ENCODE data around the gene ZPR1. TPM values are rescaled to one million over a fixed set of nuclear protein-coding genes. Genes with fewer than 3 reads are reported as not detected.

ZPR1 gene
- polyA plus RNA-seq, 4 donors = 54.4 to 62.7 (median 59.1) TPM

GRCh38 chr11:116792869-116793771 is 5.3 kb upstream of the ZPR1 start:
- DNase-seq (ENCODE audit: low read depth in 4 of 4, low spot score in 3 of 4) = no peak

- no peak for DNase-seq (ENCODE audit: low read depth in 4 of 4, low spot score in 3 of 4)
Observed at GRCh38 chr11:116792144-116792868, 4.5 kb upstream of the ZPR1 start.

GRCh38 chr11:116791813-116792143 is 4.0 kb upstream of the ZPR1 start, which contains the start of gene APOA5:
Gene APOA5 (minus strand): TSS chr11:116791879. CDS start chr11:116791860, 19 bp downstream.
- DNase-seq (ENCODE audit: low read depth in 4 of 4, low spot score in 3 of 4) = no peak

DNA sequence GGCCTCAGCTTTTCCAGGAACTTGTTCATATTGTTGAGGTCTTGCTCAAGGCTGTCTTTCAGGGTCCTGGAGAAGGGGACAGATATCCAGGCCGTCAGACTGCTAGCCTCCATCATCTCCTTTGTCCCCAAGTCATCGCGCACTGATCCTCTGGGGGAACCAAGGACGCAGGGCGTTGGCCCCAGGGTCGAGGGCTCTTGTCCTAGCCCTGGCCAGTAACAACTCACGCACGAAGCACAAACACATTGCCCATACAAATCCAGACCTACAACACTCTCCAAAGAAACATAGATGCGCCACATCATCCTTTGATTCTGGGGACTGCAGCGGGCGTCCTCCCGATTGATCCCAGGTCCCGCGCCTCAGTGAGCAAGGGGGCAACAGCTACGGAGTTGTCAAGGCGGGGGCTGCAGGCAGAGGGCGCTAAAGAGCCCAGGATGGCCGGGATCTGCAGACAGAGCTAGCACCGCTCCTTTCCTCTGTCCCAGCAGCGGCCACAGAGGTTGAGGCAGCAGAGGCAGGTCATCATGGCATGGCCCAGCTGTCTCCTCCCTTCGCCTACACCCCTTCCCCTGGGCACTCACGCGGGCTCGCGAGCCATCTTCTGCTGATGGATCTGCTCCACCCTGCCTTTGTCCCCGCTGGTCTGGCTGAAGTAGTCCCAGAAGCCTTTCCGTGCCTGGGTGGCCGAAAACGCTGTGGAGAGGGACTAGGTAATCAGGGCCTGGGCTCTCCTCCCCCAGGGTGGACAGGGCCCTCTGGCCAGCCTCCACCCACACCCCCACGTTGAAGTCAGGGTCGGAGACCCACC is 3.4 kb upstream of the ZPR1 start:
- DNase-seq (ENCODE audit: low read depth in 4 of 4, low spot score in 3 of 4) = peak in 2 of 4 donors; percentile 28 to 62

- no peak for DNase-seq (ENCODE audit: low read depth in 4 of 4, low spot score in 3 of 4)
Observed at GRCh38 chr11:116790167-116791001, 2.6 kb upstream of the ZPR1 start.

GRCh38 chr11:116788975-116789374 is 1.2 kb upstream of the ZPR1 start:
- DNase-seq (ENCODE audit: low read depth in 4 of 4, low spot score in 3 of 4) = no peak

DNA sequence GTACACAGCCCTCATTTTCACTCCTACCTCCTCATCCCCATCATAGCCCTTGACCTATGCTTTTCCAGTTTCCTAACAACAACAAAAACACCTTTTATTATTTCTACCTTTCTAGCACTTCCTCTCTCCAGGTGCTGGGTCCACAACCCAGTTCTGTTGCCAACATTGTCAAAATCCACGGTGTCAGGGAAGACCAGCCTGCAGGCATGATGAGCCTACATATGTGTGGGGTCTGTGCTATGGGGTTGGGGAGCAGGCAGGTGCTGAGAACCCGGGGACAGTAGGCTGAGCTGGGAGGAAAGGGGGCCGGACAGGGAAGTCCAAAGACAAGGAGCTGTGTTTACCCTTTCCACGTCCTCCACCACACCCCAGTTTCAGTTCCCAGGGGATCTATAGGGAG is 711 bp upstream of the ZPR1 start:
- DNase-seq (ENCODE audit: low read depth in 4 of 4, low spot score in 3 of 4) = no peak

- no peak for DNase-seq (ENCODE audit: low read depth in 4 of 4, low spot score in 3 of 4)
Observed at GRCh38 chr11:116787436-116787785, 412 bp downstream of the ZPR1 start.

DNA sequence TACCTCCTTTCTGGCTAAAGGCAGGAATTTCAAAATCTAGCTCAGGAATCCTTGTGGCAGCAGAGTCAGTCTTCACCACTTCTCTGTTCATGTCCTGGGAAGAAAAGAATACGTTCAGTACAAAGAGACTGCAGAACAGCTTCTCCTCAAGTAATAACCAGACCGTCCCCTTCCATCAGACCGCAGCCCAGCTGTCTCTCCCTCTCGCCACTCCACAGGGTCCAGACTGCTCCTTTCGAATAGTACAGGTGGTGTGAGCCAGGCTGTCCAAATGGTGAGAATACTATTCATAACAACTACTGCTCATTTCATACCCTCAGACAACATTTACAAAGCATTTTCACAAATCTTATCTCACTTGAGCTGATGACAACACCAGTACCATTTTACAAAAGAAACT is 857 bp downstream of the ZPR1 start:
- no peak for DNase-seq (ENCODE audit: low read depth in 4 of 4, low spot score in 3 of 4)

DNA sequence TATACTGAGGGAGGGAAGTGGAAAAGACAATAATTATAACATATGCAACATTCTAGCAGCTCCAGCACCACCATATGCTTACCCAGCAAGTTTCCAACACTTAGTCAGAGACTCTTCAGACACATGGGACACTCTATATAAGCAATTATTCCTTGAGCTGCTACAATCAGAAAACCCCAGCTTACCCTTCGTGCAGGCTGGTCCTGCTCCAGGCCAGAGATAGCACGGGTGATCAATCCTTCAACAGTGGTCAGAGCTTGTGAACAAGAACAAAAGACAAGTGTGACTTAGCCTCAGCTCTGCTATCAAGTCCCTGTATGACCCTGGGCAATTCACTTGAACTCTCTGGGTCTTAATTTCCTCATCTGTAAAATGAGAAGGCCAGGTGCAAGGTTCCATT is 1.5 kb downstream of the ZPR1 start:
- DNase-seq (ENCODE audit: low read depth in 4 of 4, low spot score in 3 of 4) = no peak

DNA sequence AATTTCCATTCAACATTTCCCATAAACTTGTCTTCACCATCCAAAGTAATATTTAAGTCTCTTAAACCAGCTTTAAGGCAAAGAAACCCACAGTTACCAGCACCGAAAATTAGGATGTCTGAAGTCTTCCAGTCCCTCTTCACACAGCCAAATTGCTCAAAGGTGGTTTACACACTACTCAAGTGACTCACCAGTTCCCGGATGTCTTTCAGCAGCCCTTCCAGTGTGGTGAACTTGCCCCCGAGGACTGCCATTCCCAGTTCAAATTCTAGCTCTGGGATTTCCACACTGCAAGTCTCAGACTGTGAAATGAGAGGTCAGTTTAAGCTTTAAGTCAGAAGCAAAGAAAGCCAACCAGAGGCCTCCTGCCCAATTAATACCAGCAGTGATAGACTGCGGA is 5.1 kb downstream of the ZPR1 start:
- DNase-seq (ENCODE audit: low read depth in 4 of 4, low spot score in 3 of 4) = no peak

GRCh38 chr11:116778556-116778955 is 9.3 kb downstream of the ZPR1 start:
- DNase-seq (ENCODE audit: low read depth in 4 of 4, low spot score in 3 of 4) = no peak

GRCh38 chr11:116777056-116777455 is 10.8 kb downstream of the ZPR1 start:
- DNase-seq (ENCODE audit: low read depth in 4 of 4, low spot score in 3 of 4) = no peak

GRCh38 chr11:116776522-116776984 is 11.3 kb downstream of the ZPR1 start:
- no peak for DNase-seq (ENCODE audit: low read depth in 4 of 4, low spot score in 3 of 4)

DNA sequence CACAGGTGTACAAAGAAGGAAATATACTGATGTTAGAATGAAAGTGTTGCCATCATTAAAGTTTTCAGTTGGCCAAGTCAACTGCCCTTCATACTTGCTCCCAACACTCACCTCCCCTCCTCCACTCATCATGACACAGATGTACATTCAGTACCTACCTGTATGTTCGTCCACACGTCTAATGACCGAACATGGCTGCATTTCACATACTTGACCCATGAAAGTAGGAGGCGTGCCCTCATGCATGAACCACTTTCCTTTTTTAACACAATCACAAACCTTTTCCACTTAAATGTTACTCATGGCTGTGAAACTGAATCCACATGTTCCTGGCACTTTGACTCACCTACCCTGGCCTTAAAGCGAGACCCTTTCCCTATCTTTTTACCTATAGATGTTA is 11.8 kb downstream of the ZPR1 start:
- DNase-seq (ENCODE audit: low read depth in 4 of 4, low spot score in 3 of 4) = no peak

DNA sequence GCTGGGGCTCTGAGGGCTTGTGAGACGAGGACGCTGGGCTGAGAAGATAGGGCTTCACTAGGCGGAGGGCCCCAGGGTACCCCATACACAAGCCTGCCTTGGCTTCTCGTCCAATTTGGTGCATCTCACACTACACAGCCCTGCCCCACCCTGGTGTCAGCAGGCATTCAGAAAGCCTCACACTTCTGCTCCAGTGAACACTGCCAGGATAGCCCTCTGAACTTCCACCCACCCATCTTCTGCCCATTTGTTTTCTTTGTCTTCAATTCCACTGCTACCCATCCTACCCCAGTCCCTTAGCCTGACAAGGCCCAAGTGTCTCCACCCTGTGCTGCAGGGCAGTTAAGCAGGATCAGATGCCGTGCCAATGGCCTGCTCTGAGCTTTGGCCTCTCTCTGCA is 13.2 kb downstream of the ZPR1 start:
- no peak for DNase-seq (ENCODE audit: low read depth in 4 of 4, low spot score in 3 of 4)

GRCh38 chr11:116773203-116774097 is 14.4 kb downstream of the ZPR1 start:
- DNase-seq (ENCODE audit: low read depth in 4 of 4, low spot score in 3 of 4) = no peak

DNA sequence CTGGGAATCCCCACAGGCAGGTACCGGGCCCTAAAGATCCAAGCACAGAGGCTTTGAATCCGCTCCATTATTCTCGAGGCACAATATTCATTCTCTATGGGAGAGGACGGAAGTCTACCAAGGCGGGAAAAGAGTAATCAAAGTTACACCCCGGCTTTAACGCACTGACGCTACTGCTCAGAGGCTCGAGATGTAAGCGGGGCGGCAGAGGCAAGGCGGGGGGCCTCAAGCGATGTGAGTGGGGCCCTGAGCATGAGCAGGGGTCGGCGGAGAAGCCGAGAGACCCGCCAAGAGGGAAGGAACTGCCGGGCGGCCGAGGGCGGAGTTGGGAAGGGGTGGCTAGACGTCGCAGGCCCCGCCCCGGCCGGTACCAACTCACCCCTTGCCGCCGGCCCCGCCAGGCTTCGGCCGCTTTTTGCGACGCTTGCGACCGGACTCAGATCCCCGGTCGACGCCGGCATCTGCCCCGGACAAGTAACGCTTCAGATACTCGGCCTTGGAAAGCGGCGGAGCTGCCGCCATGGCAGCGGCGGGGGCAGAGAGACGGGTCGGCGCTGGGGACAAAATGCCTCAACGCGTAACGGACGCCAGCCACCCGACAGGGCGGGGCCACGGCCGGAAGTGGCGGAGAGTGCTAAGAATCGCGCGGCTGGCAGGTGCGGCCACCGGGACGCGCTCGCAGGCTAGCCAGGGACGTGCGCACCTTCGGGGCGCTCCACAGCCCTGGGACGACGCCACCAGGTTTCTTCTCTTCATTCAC is 15.2 kb downstream of the ZPR1 start, which contains the start of gene BUD13:
TSS of gene BUD13 (minus strand) at position 545 of the 760 bp plus-strand sequence. CDS start at position 522, 23 bp downstream.
- DNase-seq (ENCODE audit: low read depth in 4 of 4, low spot score in 3 of 4) = peak in 3 of 4 donors; percentile 72 to 90 (median 80)

Data from right renal pelvis (tissue), 4 donors.